Loucy (cell line): ENCODE measurements around the gene TMEM11.

Experiments
- H2AFZ ChIP-seq: fragments of 200-600 bp; sonication (generic); 2 replicates; pipeline ENCODE4 v1.6.0; 2016; ENCODE audit warnings: antibody characterized with exemption, mild to moderate bottlenecking, low read length, moderate library complexity
- H3F3A ChIP-seq: fragments of 200-600 bp; 2 replicates; pipeline ENCODE4 v1.6.0; 2016; ENCODE audit warnings: antibody characterized with exemption, low read depth, mild to moderate bottlenecking
- H3K27me3 ChIP-seq: fragments of 200-600 bp; sonication (generic); 2 replicates; pipeline ENCODE4 v1.6.1; 2014; ENCODE audit warnings: low read length, mild to moderate bottlenecking; ENCODE audit not compliant: insufficient read depth, poor library complexity, severe bottlenecking
- H3K36me3 ChIP-seq: fragments of 200-600 bp; sonication (generic); 2 replicates; pipeline ENCODE4 v1.6.1; 2016; ENCODE audit warnings: low read length; ENCODE audit not compliant: insufficient read depth
- H3K4me1 ChIP-seq: fragments of 200-600 bp; sonication (generic); 2 replicates; pipeline ENCODE4 v1.5.1; 2014; ENCODE audit warnings: low read length, mild to moderate bottlenecking; ENCODE audit not compliant: insufficient read depth, poor library complexity, severe bottlenecking
- H3K4me2 ChIP-seq: fragments of 200-600 bp; sonication (generic); 2 replicates; pipeline ENCODE4 v1.6.0; 2014; ENCODE audit warnings: antibody characterized with exemption, low read length, low read depth, mild to moderate bottlenecking; ENCODE audit not compliant: poor library complexity, severe bottlenecking
- H3K4me3 ChIP-seq: fragments of 200-600 bp; sonication (generic); 2 replicates; pipeline ENCODE4 v1.5.1; 2014; ENCODE audit warnings: low read length, mild to moderate bottlenecking, mixed read lengths; ENCODE audit not compliant: poor library complexity, severe bottlenecking
- H3K79me2 ChIP-seq: fragments of 200-600 bp; sonication (generic); 2 replicates; pipeline ENCODE4 v1.6.1; 2014; ENCODE audit warnings: low read length; ENCODE audit not compliant: insufficient read depth
- H3K9ac ChIP-seq: fragments of 200-600 bp; sonication (generic); 2 replicates; pipeline ENCODE4 v1.6.0; 2014; ENCODE audit warnings: mild to moderate bottlenecking, low read depth, low read length, moderate library complexity; ENCODE audit not compliant: poor library complexity, severe bottlenecking
- H3K9me2 ChIP-seq: fragments of 200-600 bp; sonication (generic); replicated peaks from 2 replicates; pipeline ENCODE4 v1.6.1; 2016; ENCODE audit warnings: low read depth, low read length, mixed read lengths
- H3K9me3 ChIP-seq: fragments of 200-600 bp; sonication (generic); 2 replicates; pipeline ENCODE4 v1.6.1; 2014; ENCODE audit warnings: mild to moderate bottlenecking, antibody characterized with exemption, low read length, low read depth; ENCODE audit not compliant: insufficient read depth
- H4K20me1 ChIP-seq: fragments of 200-600 bp; sonication (generic); 2 replicates; pipeline ENCODE4 v1.6.0; 2014; ENCODE audit warnings: antibody characterized with exemption, low read length, mild to moderate bottlenecking; ENCODE audit not compliant: insufficient read depth, poor library complexity, severe bottlenecking
- EZH2phosphoT487 ChIP-seq: fragments of 200-600 bp; IDR thresholded peaks from 2 replicates; pipeline ENCODE4 v1.6.1; 2018; ENCODE audit warnings: antibody characterized with exemption, mild to moderate bottlenecking, moderate library complexity, borderline replicate concordance
- TF ChIP-seq, protein P1 (sequence below): fragments of 200-600 bp; sonication (generic); conservative IDR thresholded peaks from 2 replicates; pipeline ENCODE4 v1.5.1; 2014; ENCODE audit warnings: mild to moderate bottlenecking, antibody characterized with exemption, low read length

TMEM11 gene

DNA sequence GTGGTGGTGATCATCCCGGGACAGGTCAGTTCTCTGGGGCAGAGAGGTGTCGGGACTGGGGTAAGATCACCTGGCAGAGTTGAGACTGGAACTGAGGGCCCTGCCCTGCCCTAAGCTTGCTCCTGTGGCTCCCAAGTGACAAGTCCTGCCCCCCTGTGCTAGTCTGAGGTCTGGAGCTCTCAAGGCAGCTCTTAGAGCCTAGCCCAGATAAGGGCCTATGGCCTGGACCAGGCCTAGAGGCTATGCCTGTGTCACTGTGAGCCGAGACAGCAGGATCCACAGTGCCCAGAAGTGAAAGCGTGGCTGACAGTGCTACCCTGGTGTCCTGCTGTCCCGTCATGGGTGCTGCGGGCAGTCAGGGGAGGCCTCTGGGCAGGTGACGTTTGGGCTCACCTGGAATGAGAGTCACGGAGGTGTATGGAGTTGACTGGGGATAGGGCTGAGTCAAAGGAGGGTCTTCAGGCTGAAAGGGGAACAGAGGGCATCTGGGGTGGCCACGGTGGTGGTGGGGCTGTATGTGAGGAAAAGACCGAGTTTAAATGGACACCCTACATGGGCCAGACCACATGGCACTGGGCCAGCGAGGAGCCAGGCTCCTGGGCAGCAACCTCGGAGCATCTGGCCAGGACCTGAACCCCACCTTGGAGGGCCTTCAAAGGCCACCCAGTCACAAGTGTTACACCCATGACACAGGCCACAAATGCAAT lies 33.7 kb upstream of the TMEM11 start:
- Histone ChIP-seq H3F3A (no peaks in the 10 kb centered on the region), H3K4me2 (no peak overlapping the region), H3K9me3 (no peaks in the 10 kb centered on the region), H3K9me2 (no peaks in the 10 kb centered on the region), H3K79me2 (no peaks in the 10 kb centered on the region), H3K36me3 (no peaks in the 10 kb centered on the region), H3K27me3 (no peaks in the 10 kb centered on the region), H3K4me1 (peaks cover 2% of the 10 kb centered on the region), H3K9ac (no peak overlapping the region), H3K4me3 (no peak overlapping the region), H4K20me1 (peaks cover 3% of the 10 kb centered on the region), H2AFZ (no peak overlapping the region)
- TF ChIP-seq, protein P1, sequence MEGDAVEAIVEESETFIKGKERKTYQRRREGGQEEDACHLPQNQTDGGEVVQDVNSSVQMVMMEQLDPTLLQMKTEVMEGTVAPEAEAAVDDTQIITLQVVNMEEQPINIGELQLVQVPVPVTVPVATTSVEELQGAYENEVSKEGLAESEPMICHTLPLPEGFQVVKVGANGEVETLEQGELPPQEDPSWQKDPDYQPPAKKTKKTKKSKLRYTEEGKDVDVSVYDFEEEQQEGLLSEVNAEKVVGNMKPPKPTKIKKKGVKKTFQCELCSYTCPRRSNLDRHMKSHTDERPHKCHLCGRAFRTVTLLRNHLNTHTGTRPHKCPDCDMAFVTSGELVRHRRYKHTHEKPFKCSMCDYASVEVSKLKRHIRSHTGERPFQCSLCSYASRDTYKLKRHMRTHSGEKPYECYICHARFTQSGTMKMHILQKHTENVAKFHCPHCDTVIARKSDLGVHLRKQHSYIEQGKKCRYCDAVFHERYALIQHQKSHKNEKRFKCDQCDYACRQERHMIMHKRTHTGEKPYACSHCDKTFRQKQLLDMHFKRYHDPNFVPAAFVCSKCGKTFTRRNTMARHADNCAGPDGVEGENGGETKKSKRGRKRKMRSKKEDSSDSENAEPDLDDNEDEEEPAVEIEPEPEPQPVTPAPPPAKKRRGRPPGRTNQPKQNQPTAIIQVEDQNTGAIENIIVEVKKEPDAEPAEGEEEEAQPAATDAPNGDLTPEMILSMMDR, result no peak
- TF ChIP-seq EZH2phosphoT487, result no peak

DNA sequence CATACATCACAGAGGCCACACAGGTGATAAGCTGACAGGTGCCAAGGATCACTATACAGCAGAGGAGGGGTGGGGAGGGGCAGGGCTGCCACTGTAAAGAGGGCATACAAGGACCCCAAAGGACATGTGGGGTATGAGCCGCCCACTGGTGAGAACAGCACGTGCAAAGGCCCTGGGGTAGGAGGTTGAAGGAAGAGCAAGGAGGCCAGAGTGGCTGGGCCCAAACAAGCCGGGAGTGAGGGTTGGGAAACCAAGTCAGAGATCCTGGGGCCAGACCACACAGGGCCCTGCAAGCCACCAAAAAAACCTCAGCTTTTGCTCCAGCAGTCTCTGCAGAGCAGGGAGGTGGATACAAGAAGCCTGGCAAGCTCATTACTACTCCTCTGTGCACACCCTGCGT lies 32.7 kb upstream of the TMEM11 start:
- Histone ChIP-seq H3K27me3 (no peaks in the 10 kb centered on the region), H3K9me3 (no peaks in the 10 kb centered on the region), H3K9ac (no peak overlapping the region), H3K36me3 (no peaks in the 10 kb centered on the region), H3K4me1 (no peaks in the 10 kb centered on the region), H3K4me2 (no peak overlapping the region), H3K79me2 (no peaks in the 10 kb centered on the region), H2AFZ (no peak overlapping the region), H3F3A (no peaks in the 10 kb centered on the region), H4K20me1 (no peaks in the 10 kb centered on the region), H3K4me3 (no peak overlapping the region), H3K9me2 (no peaks in the 10 kb centered on the region)
- no peak for TF ChIP-seq EZH2phosphoT487
- TF ChIP-seq, protein P1, result no peak

DNA sequence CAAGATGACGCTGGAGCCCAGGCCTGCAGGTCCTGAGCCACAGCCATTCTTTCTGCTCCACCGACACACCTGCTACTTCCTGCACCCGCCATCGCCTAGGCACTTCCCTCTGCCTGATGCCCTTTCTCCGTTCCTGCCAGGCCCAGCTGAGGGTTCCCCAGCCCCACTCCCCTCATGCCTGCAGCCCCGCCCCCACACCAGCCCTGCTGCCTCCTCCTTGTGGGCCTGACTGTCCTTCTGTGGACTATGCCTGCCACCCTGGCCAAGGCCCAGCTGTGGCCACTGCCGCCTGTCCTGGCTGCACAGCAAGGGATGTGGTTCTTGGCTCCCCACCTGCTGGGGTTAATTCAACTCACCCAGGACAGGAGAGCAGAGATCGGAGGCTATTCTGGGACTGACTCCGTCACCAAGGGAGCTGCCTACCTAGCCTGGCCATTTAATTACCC lies 31.7 kb upstream of the TMEM11 start:
- no peaks in the 10 kb centered on the region for H3F3A ChIP-seq
- no peak overlapping the region for H3K9ac ChIP-seq
- no peaks in the 10 kb centered on the region for H3K9me2 ChIP-seq
- no peak overlapping the region for H3K4me3 ChIP-seq
- H3K4me1 ChIP-seq, result no peaks in the 10 kb centered on the region
- no peaks in the 10 kb centered on the region for H3K27me3 ChIP-seq
- no peak overlapping the region for H2AFZ ChIP-seq
- no peaks in the 10 kb centered on the region for H3K9me3 ChIP-seq
- no peak for TF ChIP-seq EZH2phosphoT487
- TF ChIP-seq, protein P1, result no peak
- no peaks in the 10 kb centered on the region for H3K79me2 ChIP-seq
- no peaks in the 10 kb centered on the region for H3K36me3 ChIP-seq
- no peaks in the 10 kb centered on the region for H4K20me1 ChIP-seq
- no peak overlapping the region for H3K4me2 ChIP-seq
